GM12872 (cell line): ENCODE results near the gene CD59.

ENCODE experiments used
- TF ChIP-seq, protein P1 (sequence below): IDR thresholded peaks from 3 replicates; pipeline ENCODE4 v1.5.1; 2011; ENCODE audit warnings: low read depth, mild to moderate bottlenecking, low read length, moderate library complexity; ENCODE audit not compliant: insufficient read depth

CD59 gene

DNA sequence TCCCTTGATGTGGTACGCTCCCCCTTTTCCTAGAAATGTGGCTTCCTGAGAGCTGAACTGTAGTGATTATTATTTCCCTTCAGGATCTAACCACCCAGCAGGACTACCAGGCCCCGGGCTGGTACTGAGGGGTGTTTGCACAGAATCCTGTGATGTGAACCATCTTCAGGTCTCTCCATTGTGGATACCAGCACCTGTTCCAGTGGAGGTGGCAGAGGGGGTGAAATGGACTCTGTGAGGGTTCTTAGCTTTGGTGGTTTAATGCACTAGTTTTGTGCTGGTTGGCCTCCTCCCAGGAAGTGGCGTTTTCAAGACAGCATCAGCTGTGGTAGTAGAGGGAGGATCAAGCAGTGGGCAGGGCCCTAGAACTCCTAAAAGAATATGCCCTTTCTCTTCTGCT, 54.2 kb downstream of the CD59 start:
- TF ChIP-seq, protein P1, sequence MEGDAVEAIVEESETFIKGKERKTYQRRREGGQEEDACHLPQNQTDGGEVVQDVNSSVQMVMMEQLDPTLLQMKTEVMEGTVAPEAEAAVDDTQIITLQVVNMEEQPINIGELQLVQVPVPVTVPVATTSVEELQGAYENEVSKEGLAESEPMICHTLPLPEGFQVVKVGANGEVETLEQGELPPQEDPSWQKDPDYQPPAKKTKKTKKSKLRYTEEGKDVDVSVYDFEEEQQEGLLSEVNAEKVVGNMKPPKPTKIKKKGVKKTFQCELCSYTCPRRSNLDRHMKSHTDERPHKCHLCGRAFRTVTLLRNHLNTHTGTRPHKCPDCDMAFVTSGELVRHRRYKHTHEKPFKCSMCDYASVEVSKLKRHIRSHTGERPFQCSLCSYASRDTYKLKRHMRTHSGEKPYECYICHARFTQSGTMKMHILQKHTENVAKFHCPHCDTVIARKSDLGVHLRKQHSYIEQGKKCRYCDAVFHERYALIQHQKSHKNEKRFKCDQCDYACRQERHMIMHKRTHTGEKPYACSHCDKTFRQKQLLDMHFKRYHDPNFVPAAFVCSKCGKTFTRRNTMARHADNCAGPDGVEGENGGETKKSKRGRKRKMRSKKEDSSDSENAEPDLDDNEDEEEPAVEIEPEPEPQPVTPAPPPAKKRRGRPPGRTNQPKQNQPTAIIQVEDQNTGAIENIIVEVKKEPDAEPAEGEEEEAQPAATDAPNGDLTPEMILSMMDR = no peak

DNA sequence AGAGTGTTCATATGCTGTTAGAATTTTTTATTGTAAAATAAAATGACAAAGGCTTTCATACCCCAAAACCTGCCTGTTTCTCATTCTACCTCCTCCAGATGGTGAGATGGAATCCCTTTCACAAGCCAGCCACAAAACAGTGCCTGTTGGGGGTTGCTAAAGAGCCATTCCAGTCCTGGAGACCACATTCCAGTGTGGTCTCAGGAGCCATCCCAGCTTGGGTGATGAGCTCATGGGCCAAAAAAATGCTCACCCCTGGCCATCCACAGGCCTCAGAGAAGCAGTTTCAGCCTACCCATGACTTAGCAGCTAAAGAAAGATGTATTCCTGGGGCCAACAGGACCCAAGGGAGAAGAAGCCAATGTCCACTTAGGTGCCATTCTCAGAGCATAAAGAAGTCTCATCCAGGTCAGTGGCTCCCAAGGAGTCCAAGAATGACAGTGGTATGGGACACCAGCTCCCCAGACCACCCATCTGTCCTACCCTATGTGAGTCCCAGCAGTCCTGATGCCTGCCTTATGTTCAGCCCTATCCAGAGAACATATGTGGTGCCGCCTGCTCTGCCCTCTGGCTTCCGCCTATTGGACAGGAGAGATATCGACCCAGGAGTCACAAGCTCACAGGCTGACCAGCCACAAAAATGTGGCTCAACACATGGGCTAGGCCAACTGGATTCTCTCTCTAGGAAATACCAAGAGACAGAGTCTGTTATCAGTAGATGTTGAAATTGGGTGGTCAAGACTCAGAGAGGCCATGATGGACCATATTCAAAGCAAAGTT, 62.0 kb downstream of the CD59 start:
- TF ChIP-seq, protein P1 = no peak

- TF ChIP-seq, protein P1 = no peak
These were observed 64.0 kb downstream of the CD59 start for GRCh38 chr11:33672273-33672672.

GRCh38 chr11:33670250-33671011, 65.8 kb downstream of the CD59 start:
- TF ChIP-seq, protein P1 = no peak

DNA sequence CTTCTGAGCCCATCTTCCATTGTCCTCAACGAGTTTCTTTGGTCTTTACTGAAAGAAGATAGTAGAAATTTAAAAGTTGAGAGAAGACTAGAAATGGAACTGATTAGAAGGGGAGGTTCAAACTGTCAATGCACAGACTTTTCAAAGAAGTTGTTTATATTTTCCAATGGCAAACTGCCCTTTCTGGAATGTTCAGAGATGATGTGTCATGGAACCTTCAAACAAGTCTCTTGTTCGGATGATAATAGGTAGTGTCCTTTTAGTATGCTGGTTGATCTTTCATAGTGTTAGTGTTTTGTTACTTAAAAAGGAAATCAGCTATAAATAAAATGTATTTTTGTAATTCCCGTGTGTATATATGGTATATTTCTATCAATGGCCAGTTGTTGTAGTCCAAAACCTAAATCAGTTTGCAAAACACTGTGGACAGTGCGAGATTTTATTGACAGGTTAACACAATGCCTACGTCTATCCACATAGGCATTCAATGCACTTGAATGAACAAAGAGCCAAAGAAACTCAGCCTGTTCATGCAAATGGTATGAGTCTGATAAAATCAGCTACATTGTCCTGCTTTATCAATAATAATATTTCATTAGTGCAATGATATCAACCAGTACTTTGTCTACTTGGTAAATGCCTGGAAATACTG, 66.5 kb downstream of the CD59 start:
- TF ChIP-seq, protein P1 = no peak

DNA sequence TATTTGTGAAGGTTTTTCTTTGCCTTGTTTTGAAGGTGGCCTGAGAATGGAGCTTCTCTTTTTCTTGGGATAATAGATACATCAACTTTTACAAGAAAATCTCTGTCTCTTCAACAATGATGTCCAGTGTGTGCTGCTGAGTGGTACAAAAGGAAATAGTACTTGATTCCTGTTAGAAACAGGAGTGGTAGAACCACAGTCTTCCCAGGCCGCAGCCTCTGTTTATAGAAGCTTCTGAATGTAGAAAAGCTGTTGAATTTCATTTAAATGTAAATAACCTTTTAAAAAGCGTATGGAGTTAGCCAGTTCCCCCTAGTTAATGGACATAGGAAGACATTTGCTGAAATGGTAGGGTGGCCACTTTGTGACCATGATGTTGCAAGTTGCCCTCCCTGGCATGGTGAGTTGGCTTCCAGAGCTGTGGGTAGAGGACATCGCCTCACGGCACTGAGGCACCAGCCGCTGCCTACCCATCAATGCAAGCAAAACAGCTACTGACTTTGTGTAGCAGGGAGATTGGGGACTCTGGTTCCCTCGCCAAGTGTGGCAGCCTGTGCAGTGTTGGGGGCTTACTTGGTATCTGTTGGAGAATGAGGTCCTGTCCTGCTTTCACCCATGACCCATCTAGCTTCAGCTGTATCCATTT, 67.1 kb downstream of the CD59 start:
- TF ChIP-seq, protein P1 = no peak

GRCh38 chr11:33668468-33668825, 67.8 kb downstream of the CD59 start:
- TF ChIP-seq, protein P1 = no peak
